ENCODE measurements around the gene RBM20. TPM values are rescaled to one million over a fixed set of nuclear protein-coding genes. Genes with fewer than 3 reads are reported as not detected.

RBM20 gene
- polyA plus RNA-seq, 1 donor (not counting 4 experiments of a cell fraction or from before 2014, with no cell fraction given), result 0.01 TPM

DNA sequence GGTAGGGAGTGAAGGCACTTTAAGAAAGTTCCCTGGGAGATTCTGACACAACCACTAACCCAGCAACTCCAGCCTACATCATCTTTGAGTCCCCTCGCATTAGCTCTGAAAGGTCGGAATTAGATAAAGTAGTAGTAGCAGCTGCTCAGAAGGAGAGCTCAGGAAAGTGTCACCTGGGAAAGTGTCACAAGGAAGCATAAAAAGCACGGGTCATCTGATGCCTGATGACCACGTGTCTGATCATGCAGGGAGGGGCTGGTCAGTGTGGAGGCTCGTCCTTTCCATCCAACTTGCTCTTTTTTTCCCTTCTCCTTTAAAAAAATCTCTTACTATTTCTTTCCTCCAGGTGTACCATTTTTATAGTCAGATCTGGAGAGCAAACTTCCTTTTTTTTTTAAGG, 180.5 kb downstream of the RBM20 start:
- Histone ChIP-seq H3K4me1 (ENCODE audit: control insufficient read depth, extremely low read depth, insufficient read depth, low read length) (peaks cover 6% of the 10 kb centered on the region), H3K36me3 (ENCODE audit: control insufficient read depth in 2 of 2, extremely low read depth in 1 of 2, insufficient read depth in 2 of 2, low read length in 2 of 2) (no peaks in the 10 kb centered on the region), H2AFZ (ENCODE audit: control insufficient read depth, low read length) (no peak overlapping the region), H3K9me3 (ENCODE audit: control insufficient read depth, low read depth, low read length) (no peaks in the 10 kb centered on the region), H3K27me3 (ENCODE audit: control insufficient read depth, extremely low read depth, insufficient read depth, low read length) (no peaks in the 10 kb centered on the region), H3K9me1 (ENCODE audit: control insufficient read depth, extremely low read depth, insufficient read depth, low read length) (no peaks in the 10 kb centered on the region), H3K4me2 (ENCODE audit: control insufficient read depth, extremely low read depth, insufficient read depth, low read depth, low read length) (no peak overlapping the region), H3K79me2 (ENCODE audit: control insufficient read depth, insufficient read depth, low read length) (no peaks in the 10 kb centered on the region), H4K20me1 (ENCODE audit: control insufficient read depth, extremely low read depth, insufficient read depth, low read length) (no peaks in the 10 kb centered on the region), H3K27ac (ENCODE audit: control insufficient read depth, insufficient read depth, low read length) (no peak overlapping the region), H3K9ac (ENCODE audit: control insufficient read depth, extremely low read depth, insufficient read depth, low read length) (no peak overlapping the region), H3K4me3 (ENCODE audit: control insufficient read depth in 2 of 3, extremely low read depth in 1 of 3, insufficient read depth in 2 of 3, low read depth in 1 of 3, low read length in 3 of 3) (no peak overlapping the region)
- dilution Hi-C loops (cut with MboI; ENCODE audit: extremely low pct_ligation_motif_present, low sequenced_read_pairs), result no loop called here
- no peak for FAIRE-seq
- TF ChIP-seq EZH2 (IDR thresholded peaks at IDR 0.05; ENCODE audit: low read length), result no peak
- TF ChIP-seq, protein P1, sequence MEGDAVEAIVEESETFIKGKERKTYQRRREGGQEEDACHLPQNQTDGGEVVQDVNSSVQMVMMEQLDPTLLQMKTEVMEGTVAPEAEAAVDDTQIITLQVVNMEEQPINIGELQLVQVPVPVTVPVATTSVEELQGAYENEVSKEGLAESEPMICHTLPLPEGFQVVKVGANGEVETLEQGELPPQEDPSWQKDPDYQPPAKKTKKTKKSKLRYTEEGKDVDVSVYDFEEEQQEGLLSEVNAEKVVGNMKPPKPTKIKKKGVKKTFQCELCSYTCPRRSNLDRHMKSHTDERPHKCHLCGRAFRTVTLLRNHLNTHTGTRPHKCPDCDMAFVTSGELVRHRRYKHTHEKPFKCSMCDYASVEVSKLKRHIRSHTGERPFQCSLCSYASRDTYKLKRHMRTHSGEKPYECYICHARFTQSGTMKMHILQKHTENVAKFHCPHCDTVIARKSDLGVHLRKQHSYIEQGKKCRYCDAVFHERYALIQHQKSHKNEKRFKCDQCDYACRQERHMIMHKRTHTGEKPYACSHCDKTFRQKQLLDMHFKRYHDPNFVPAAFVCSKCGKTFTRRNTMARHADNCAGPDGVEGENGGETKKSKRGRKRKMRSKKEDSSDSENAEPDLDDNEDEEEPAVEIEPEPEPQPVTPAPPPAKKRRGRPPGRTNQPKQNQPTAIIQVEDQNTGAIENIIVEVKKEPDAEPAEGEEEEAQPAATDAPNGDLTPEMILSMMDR (optimal IDR thresholded peaks at IDR 0.05 in 1 of 3, IDR thresholded peaks at IDR 0.05 in 1 of 3, conservative IDR thresholded peaks at IDR 0.05 in 1 of 3; ENCODE audit: extremely low read depth in 1 of 3, insufficient read depth in 2 of 3, low read length in 3 of 3), result no peak
- no peak for DNase-seq (ENCODE audit: low read depth, low spot score)

DNA sequence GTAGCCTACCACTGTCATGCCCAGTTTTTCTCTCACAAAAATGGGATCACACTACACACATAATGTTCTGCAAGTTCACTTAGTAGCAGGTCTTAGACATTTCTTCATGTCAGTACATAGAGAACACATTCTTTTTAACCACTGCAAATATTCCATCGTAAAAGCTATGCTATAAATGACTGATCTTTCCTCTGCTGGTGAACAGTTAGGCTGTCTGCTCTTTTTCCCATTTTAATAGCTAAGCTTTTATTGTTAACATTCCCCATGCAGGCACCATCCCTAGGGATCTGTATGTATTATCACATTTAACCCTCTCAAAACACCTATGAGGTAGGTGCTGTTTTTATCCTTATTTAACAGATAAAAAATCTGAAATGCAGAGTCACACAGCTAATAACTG, 181.4 kb downstream of the RBM20 start:
- H3K9ac ChIP-seq (ENCODE audit: control insufficient read depth, extremely low read depth, insufficient read depth, low read length), result no peak overlapping the region
- H3K27ac ChIP-seq (ENCODE audit: control insufficient read depth, insufficient read depth, low read length), result no peak overlapping the region
- no peak overlapping the region for H3K4me3 ChIP-seq (ENCODE audit: control insufficient read depth in 2 of 3, extremely low read depth in 1 of 3, insufficient read depth in 2 of 3, low read depth in 1 of 3, low read length in 3 of 3)
- no peak overlapping the region for H2AFZ ChIP-seq (ENCODE audit: control insufficient read depth, low read length)
- no peak overlapping the region for H3K4me2 ChIP-seq (ENCODE audit: control insufficient read depth, extremely low read depth, insufficient read depth, low read depth, low read length)
- no peaks in the 10 kb centered on the region for H3K36me3 ChIP-seq (ENCODE audit: control insufficient read depth in 2 of 2, extremely low read depth in 1 of 2, insufficient read depth in 2 of 2, low read length in 2 of 2)
- H4K20me1 ChIP-seq (ENCODE audit: control insufficient read depth, extremely low read depth, insufficient read depth, low read length), result no peaks in the 10 kb centered on the region
- no peaks in the 10 kb centered on the region for H3K9me1 ChIP-seq (ENCODE audit: control insufficient read depth, extremely low read depth, insufficient read depth, low read length)
- dilution Hi-C loops (cut with MboI; ENCODE audit: extremely low pct_ligation_motif_present, low sequenced_read_pairs), result no loop called here
- no peak for TF ChIP-seq EZH2 (IDR thresholded peaks at IDR 0.05; ENCODE audit: low read length)
- TF ChIP-seq, protein P1 (optimal IDR thresholded peaks at IDR 0.05 in 1 of 3, IDR thresholded peaks at IDR 0.05 in 1 of 3, conservative IDR thresholded peaks at IDR 0.05 in 1 of 3; ENCODE audit: extremely low read depth in 1 of 3, insufficient read depth in 2 of 3, low read length in 3 of 3), result no peak
- DNase-seq (ENCODE audit: low read depth, low spot score), result no peak
- no peak for FAIRE-seq
- no peaks in the 10 kb centered on the region for H3K79me2 ChIP-seq (ENCODE audit: control insufficient read depth, insufficient read depth, low read length)
- no peaks in the 10 kb centered on the region for H3K9me3 ChIP-seq (ENCODE audit: control insufficient read depth, low read depth, low read length)
- peaks cover 5% of the 10 kb centered on the region for H3K4me1 ChIP-seq (ENCODE audit: control insufficient read depth, extremely low read depth, insufficient read depth, low read length)
- H3K27me3 ChIP-seq (ENCODE audit: control insufficient read depth, extremely low read depth, insufficient read depth, low read length), result no peaks in the 10 kb centered on the region

Measured in keratinocyte (primary cell).